ENCODE measurements around the gene ADAM12.

DNA sequence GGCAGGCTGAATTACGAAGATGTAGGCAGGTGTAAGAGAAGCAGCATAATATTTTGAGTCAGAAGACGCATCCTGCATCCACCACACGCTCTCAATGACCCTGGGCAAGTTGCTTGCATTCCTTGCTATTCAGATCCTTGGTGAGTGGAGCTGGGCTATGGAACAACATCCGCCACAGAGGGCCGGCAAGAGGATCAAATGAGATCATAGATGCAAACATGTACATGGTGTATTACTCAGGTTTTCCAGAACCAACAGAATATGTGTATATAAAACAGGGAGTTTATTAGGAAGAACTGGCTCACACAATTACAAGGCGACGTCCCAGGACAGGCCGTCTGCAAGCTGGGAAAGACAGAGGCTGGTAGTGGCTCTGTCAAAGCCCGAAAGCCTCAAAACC lies 51.5 kb downstream of the ADAM12 start:
- no peak for TF ChIP-seq POLR2AphosphoS5 (IDR thresholded peaks at IDR 0.05; ENCODE audit: low read depth, low read length)
- no peak for TF ChIP-seq POLR2A (IDR thresholded peaks at IDR 0.05; ENCODE audit: low read depth, low read length)
